ENCODE data around the gene SRGAP2.
"Not testable (repeated sequence)": the region's sequence is repeated elsewhere in the genome, so short reads cannot be mapped to it uniquely, and the experiment has no call there.

SRGAP2 gene

DNA sequence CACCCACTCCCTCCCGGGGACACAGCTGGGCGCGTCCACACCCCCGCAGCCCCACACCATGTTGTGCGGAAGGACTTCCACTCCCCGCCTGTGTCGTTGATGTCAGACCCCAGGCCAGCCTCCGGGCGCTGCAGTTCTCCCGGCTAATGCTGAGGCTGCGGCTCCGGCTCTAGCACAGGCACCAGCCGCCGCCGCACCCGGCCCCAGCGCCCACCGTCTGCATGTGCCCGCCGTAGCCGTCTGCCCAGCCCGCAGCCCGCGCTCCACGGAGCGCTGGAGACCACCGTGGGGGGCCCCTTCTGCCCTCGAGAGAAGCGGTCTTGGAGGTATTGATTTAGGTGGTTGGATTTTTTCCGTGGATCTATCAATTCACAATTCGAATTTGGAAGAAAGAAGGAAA lies 2.2 kb downstream of the SRGAP2 start:
- not testable (repeated sequence) for DNase-seq (ENCODE audit: low read depth)

GRCh38 chr1:206210802-206211201 lies 7.5 kb downstream of the SRGAP2 start:
- DNase-seq (ENCODE audit: low read depth), result not testable (repeated sequence)

DNA sequence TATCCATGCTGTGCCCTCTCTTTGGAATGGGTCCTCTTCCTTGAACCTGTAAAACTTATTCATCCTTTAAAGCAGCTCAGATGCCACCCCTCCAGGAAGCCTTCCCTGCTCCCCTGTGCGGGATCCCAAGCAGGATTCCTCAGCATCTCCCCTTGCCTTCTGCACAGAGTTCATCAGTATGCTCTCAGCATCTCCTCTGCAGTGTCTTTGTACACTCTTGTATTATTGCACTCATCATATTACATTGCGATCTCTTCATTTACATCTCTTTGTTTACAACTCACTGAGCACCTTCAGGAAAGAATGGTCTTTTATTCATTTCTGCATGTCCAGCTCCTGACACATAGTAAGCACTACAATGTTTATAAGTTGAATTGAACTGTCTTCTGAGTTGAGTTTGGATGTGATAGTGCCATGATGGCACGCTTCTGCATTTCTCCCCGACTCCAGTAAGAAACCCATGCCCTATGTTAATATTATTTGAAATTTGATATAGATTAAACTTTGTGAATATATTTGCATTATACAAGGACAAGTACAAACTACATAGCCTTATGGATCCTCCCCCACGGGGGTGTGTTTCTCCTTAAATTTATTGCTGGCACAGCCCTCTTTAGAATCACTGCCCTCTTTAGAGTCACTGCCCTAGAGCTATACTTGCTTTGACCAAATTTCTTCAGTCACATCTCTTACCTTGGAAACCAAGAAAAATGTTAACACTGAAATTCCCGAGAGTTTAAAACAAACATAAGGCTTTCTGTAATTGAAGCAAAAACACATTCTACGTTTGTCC lies 12.5 kb downstream of the SRGAP2 start:
- not testable (repeated sequence) for DNase-seq (ENCODE audit: low read depth)

GRCh38 chr1:206218285-206218684 lies 14.9 kb downstream of the SRGAP2 start:
- DNase-seq (ENCODE audit: low read depth), result not testable (repeated sequence)

DNA sequence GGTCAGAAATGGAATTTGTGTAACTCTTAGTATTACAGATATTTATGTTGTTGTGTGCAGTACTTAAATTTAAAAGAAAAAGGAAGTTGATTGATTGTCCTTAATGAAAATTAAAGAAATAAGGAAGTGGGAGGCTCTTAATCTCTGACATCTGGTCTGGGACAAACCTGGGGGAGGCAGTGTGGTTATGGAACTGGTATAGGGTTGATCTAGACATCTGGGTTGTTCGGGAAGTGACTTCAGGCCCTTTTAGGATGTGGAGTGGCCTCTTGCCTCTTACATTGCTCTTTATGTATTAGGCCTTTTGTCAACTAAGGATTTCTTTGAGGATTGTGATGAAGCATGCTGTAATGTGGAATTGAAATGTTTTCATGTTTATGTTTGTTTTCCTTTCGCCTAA lies 15.4 kb downstream of the SRGAP2 start:
- DNase-seq (ENCODE audit: low read depth), result not testable (repeated sequence)

- DNase-seq (ENCODE audit: low read depth), result not testable (repeated sequence)
Measured at GRCh38 chr1:206219514-206220331, 16.4 kb downstream of the SRGAP2 start.

DNA sequence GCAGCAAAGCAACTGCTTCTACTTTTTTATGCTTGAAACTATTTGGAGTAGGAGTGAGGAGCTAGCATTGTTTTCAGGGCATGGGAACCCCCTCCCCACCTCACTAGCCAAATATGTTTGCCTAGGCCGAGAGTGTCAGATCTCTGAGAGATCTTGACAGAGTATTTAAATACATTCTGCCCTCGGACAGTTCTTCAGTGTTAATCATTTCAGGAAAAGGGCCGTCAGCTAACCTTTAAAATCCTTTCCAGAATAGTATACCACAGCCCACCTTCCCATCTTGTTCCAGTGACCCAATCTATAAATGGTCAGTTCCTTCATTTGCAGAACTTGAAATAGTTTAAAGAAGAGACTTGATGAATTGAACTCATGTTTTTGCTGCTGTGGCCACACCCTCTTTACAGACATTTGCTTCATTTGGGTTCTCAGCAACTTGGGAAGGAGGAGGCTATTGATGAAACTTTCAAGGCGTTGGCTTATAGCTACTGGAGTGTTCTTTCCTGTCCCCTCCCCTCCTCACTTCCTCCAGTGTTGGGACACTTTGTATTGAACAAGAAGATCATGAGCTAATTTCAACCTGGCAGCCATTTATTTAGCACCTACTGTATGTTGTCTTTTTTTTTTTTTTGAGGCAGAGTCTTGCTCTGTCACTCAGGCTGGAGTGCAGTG lies 17.1 kb downstream of the SRGAP2 start:
- not testable (repeated sequence) for DNase-seq (ENCODE audit: low read depth)

- DNase-seq (ENCODE audit: low read depth), result not testable (repeated sequence)
Measured at GRCh38 chr1:206221585-206221984, 18.2 kb downstream of the SRGAP2 start.

GRCh38 chr1:206224190-206224776 lies 20.9 kb downstream of the SRGAP2 start:
- not testable (repeated sequence) for DNase-seq (ENCODE audit: low read depth)

- DNase-seq (ENCODE audit: low read depth), result not testable (repeated sequence)
Measured at GRCh38 chr1:206225386-206225785, 22.0 kb downstream of the SRGAP2 start.

- DNase-seq (ENCODE audit: low read depth), result not testable (repeated sequence)
Measured at GRCh38 chr1:206226886-206227285, 23.5 kb downstream of the SRGAP2 start.

GRCh38 chr1:206229286-206229685 lies 25.9 kb downstream of the SRGAP2 start:
- DNase-seq (ENCODE audit: low read depth), result not testable (repeated sequence)

DNA sequence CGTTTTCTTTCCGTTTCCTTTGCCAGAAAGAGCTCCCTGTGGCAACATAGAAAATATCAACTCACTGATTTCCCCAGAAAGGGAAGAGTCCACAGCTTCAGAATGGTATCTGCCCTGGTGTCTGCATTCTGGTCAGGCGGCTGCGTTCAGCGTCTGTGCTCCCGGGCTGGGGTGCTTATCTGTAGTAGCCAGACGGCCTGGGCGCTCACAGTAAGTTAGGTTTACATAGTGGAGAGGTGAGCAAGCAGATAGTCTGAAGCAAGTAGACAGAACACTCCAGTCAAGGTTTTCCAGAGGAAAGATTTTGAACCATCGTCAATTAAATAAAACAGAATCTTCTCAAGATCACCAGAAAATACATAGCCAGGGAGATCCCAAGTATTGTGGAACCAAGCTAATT lies 28.6 kb downstream of the SRGAP2 start:
- not testable (repeated sequence) for DNase-seq (ENCODE audit: low read depth)

- not testable (repeated sequence) for DNase-seq (ENCODE audit: low read depth)
Measured at GRCh38 chr1:206232970-206233645, 29.8 kb downstream of the SRGAP2 start.

DNA sequence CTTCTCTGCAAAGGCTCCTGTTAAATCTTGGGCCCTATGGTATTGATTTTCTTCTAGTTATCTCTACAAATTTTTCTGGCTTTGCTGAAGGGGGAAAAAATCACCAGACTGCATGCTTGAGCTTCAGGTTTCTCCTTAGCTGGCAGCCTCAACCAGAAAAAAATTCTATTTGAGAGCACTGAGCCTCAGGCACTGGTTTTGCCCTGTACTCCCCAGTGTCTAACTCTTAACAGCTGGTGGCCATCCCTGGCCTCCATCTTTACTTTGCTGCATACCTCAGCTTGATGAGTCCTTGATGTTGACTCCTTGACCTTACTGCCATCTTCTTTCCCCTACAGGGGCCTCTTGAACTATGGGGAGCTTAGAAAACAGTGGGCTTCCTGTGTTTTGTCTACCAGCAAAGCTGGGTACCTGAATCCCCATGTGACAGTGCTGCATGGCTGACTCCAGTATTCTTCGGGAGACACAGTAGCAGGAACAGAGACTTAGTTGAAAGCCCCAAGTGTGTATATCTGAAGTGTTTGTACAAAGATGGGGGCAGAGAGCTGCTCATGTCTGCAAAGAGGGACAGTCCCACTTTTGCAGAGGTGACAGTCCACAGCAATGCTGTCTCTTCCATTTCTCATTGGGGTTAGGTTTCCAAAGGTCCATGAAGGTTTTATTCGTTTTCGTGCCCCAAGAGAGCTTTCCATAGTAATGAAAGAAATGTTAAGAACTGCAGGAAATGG lies 31.0 kb downstream of the SRGAP2 start:
- DNase-seq (ENCODE audit: low read depth), result not testable (repeated sequence)

GRCh38 chr1:206235190-206235589 lies 31.8 kb downstream of the SRGAP2 start:
- not testable (repeated sequence) for DNase-seq (ENCODE audit: low read depth)

DNA sequence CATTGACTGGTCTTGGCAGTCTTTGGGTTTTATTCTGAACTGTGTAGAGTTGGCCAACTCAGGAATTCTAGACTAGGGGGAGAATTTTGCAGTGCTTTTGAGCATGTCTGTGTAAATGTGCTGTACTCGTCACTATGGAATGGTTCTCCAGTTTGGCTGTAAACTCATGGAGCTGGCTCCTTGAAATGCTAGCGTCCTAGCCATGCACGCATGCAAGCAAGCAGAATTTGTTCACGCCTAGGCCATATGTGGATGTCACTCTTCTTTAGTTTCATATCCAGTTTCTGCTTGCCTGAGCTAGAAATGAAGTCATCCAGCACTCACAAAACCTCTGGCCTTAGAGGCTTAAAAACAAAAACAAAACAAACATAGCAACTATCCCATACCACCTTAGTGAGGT lies 36.9 kb downstream of the SRGAP2 start:
- not testable (repeated sequence) for DNase-seq (ENCODE audit: low read depth)

DNA sequence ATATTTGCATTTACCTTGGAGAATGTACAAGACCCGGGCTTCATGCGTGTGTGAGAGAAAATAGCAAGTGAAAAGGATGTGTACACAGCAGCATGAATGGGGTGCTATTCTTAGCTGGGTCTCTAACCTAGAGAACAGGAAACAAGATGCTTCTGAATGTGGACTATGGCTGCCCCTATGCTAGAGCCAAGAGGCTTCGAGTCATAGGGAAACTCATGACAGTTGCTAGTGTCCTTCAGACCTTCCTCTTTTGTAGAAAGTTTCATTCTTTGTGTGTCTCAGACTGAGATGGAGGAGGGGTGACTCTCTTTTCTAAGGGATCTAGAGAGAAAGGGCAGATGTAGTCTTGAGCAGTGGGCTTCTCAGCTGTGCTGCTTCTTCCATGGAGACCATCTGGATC lies 40.0 kb downstream of the SRGAP2 start:
- DNase-seq (ENCODE audit: low read depth), result not testable (repeated sequence)

- DNase-seq (ENCODE audit: low read depth), result not testable (repeated sequence)
Measured at GRCh38 chr1:206245479-206245878, 42.1 kb downstream of the SRGAP2 start.

- DNase-seq (ENCODE audit: low read depth), result not testable (repeated sequence)
Measured at GRCh38 chr1:206246129-206246886, 43.0 kb downstream of the SRGAP2 start.
